ENCODE results near the gene GRHPR. TPM values are rescaled to one million over a fixed set of nuclear protein-coding genes. Genes with fewer than 3 reads are reported as not detected.
A peak's percentile ranks its signal among the peaks of the same experiment; 100 is the strongest.

The GRHPR gene
- total RNA-seq, 1 experiment from 2014 or later = 80.7 TPM

GRCh38 chr9:37444890-37445289, 22.4 kb downstream of the GRHPR start:
- ATAC-seq (no peak), DNase-seq (ENCODE audit: low spot score) (no peak)
- POLR2A ChIA-PET = no interaction called here
- Mint-ChIP-seq H3K9me3 (no peaks in the 10 kb centered on the region), H3K27ac (no peak overlapping the region), H3K27me3 (ENCODE audit: low read depth) (no peaks in the 10 kb centered on the region), H3K4me3 (no peak overlapping the region), H3K4me1 (peaks cover 12% of the 10 kb centered on the region), H3K36me3 (peaks cover 27% of the 10 kb centered on the region)
- TF ChIP-seq CDX4 (CRISPR knock-in tag; IDR thresholded peaks at IDR 0.05; ENCODE audit: borderline replicate concordance) (no peak), GTF2I (CRISPR knock-in tag; conservative IDR thresholded peaks at IDR 0.05) (no peak), ZNF219 (CRISPR knock-in tag; IDR thresholded peaks at IDR 0.05; ENCODE audit: borderline replicate concordance) (no peak), PRRX2 (CRISPR knock-in tag; IDR thresholded peaks at IDR 0.05) (no peak), E2F5 (CRISPR knock-in tag; IDR thresholded peaks at IDR 0.05) (no peak), FOXK1 (CRISPR knock-in tag; IDR thresholded peaks at IDR 0.05) (no peak), PRDM15 (CRISPR knock-in tag; IDR thresholded peaks at IDR 0.05) (no peak), SMAD3 (CRISPR knock-in tag; IDR thresholded peaks at IDR 0.05; ENCODE audit: borderline replicate concordance) (no peak)
- CTCF ChIA-PET = interaction anchor here (0.8 kb wide), 1 partner anchor 34 kb away, joined by 4 read pairs; no protein-coding TSS in a partner anchor

- Mint-ChIP-seq H3K27me3 (ENCODE audit: low read depth) (no peaks in the 10 kb centered on the region), H3K4me3 (no peak overlapping the region), H3K4me1 (peaks cover 17% of the 10 kb centered on the region), H3K27ac (peak overlapping the region; percentile 65), H3K36me3 (peaks cover 25% of the 10 kb centered on the region), H3K9me3 (no peaks in the 10 kb centered on the region)
- CTCF ChIA-PET = no interaction called here
- ATAC-seq (no peak), DNase-seq (ENCODE audit: low spot score) (no peak)
- TF ChIP-seq NR2C2 (CRISPR knock-in tag; IDR thresholded peaks at IDR 0.05) (no peak), STAT6 (CRISPR knock-in tag; conservative IDR thresholded peaks at IDR 0.05; ENCODE audit: low read depth) (no peak), SMAD3 (CRISPR knock-in tag; IDR thresholded peaks at IDR 0.05; ENCODE audit: borderline replicate concordance) (no peak), MYBL2 (CRISPR knock-in tag; IDR thresholded peaks at IDR 0.05) (no peak), ZNF532 (CRISPR knock-in tag; IDR thresholded peaks at IDR 0.05; ENCODE audit: borderline replicate concordance) (no peak), ZMAT4 (CRISPR knock-in tag; IDR thresholded peaks at IDR 0.05) (no peak), FOXK1 (CRISPR knock-in tag; IDR thresholded peaks at IDR 0.05) (no peak), ZNF232 (CRISPR knock-in tag; IDR thresholded peaks at IDR 0.05) (no peak), ZNF138 (CRISPR knock-in tag; conservative IDR thresholded peaks at IDR 0.05) (no peak), ZBTB43 (CRISPR knock-in tag; IDR thresholded peaks at IDR 0.05) (no peak), NFATC4 (CRISPR knock-in tag; IDR thresholded peaks at IDR 0.05) (no peak)
- POLR2A ChIA-PET = no interaction called here
These were observed 23.3 kb downstream of the GRHPR start for GRCh38 chr9:37445832-37446231.

Measured in WTC11 (cell line).